Natural killer cell (primary cell): ENCODE results near the gene PAX6. TPM values are rescaled to one million over a fixed set of nuclear protein-coding genes. Genes with fewer than 3 reads are reported as not detected.

Experiments
- ATAC-seq, 3 donors: fragments of 150-1000 bp in 2 of 3; fragments of 200-7000 bp in 1 of 3; cut with Tn5 transposase; 1 replicate in 1 of 3; 2 replicates in 2 of 3; pipeline ENCODE4 v1.10.0; 2021; ENCODE audit warnings: mild to moderate bottlenecking in 2 of 3, moderate library complexity in 2 of 3
- DNase-seq, 2 donors: peaks; one replicate each; pipeline versions ENCODE4 v3.0.0 to v3.0.0-alpha.2; 2013 to 2021; ENCODE audit warnings: mixed read lengths in 1 of 2
- H3K27ac ChIP-seq: one replicate; pipeline ENCODE4 v1.5.1; 2013; ENCODE audit warnings: mild to moderate bottlenecking, low read length
- H3K27me3 ChIP-seq: one replicate; pipeline ENCODE4 v1.6.1; 2013; ENCODE audit warnings: low read length; ENCODE audit not compliant: control insufficient read depth, insufficient read depth
- H3K36me3 ChIP-seq: one replicate; pipeline ENCODE4 v1.6.1; 2013; ENCODE audit warnings: low read length; ENCODE audit not compliant: control insufficient read depth, insufficient read depth
- H3K4me1 ChIP-seq: one replicate; pipeline ENCODE4 v1.6.1; 2013; ENCODE audit warnings: low read length; ENCODE audit not compliant: control insufficient read depth, insufficient read depth
- H3K4me3 ChIP-seq: one replicate; pipeline ENCODE4 v1.5.1; 2013; ENCODE audit warnings: low read length
- H3K9me3 ChIP-seq: one replicate; pipeline ENCODE4 v1.6.1; 2013; ENCODE audit warnings: low read length; ENCODE audit not compliant: control insufficient read depth, insufficient read depth
- H3K27ac Mint-ChIP-seq, 2 donors: one replicate each; pipeline ENCODE4 v1.8.0; 2022; ENCODE audit warnings: mild to moderate bottlenecking in 2 of 2, mixed read lengths in 2 of 2, moderate library complexity in 1 of 2
- H3K27me3 Mint-ChIP-seq, 2 donors: one replicate each; pipeline ENCODE4 v1.8.0; 2022; ENCODE audit warnings: low read depth in 2 of 2, mixed read lengths in 2 of 2
- H3K36me3 Mint-ChIP-seq: one replicate; pipeline ENCODE4 v1.8.0; 2022; ENCODE audit warnings: mixed read lengths
- H3K4me1 Mint-ChIP-seq, 2 donors: one replicate each; pipeline ENCODE4 v1.8.0; 2022; ENCODE audit warnings: mixed read lengths in 2 of 2
- H3K4me3 Mint-ChIP-seq: one replicate; pipeline ENCODE4 v1.8.0; 2022; ENCODE audit warnings: mild to moderate bottlenecking, moderate library complexity, mixed read lengths
- H3K9me3 Mint-ChIP-seq, 2 donors: one replicate each; pipeline ENCODE4 v1.8.0; 2022; ENCODE audit warnings: mixed read lengths in 2 of 2
- CTCF ChIP-seq: fragments of 200-600 bp; IDR thresholded peaks from one replicate; pipeline ENCODE4 v1.8.0; 2022; ENCODE audit warnings: antibody characterized with exemption
- WGBS: methylation state at CpG from one replicate; pipeline ENCODE4 v1.1.7; 2013; ENCODE audit warnings: missing lambda C conversion rate; ENCODE audit not compliant: insufficient coverage; 5-methylcytosine and 5-hydroxymethylcytosine counted together
- intact Hi-C: fragments of 100-400 bp; cut with micrococcal nuclease; formaldehyde crosslinking; loops from one replicate; pipeline ENCODE4 v1.14.2; 2022
- total RNA-seq, 4 donors: library from RNA; stranded (reverse); fragments of 120-200 nt in 1 of 4; gene quantifications; one replicate each; pipeline versions ENCODE4 v1.2.3 to v1.2.4, GENCODE V29; 2013 to 2022

Gene PAX6
- total RNA-seq, 3 donors from 2014 or later (not counting 1 experiment from before 2014, with no cell fraction given), result not detected

GRCh38 chr11:31850365-31850764 is 39.2 kb upstream of the PAX6 start:
- H3K9me3 Mint-ChIP-seq, result no peaks in the 10 kb centered on the region
- no peak for ATAC-seq

DNA sequence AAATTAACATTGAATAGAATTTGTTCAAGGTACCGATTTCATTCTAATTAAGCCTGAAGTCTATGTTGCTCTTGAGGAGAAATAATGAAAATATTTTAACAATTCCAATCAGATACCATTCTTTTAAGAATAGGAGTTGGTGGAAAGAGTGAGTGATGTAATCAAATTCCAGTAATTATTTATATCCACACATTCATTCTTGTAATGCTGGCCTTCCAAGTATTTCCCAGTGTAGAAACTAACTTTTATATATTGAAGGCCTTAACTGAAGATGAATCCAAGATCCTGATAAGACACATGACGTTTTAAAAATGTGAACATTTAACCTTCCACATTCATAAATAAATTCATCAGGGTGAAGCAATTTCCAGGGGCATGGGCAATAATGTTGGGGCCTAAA is 36.6 kb upstream of the PAX6 start:
- 63% methylated on average over 1 of the region's 2 CpGs for WGBS
- ATAC-seq, result no peak

More at GRCh38 chr11:31850365-31850764, 39.2 kb upstream of the PAX6 start:
- Histone ChIP-seq H3K9me3 (no peaks in the 10 kb centered on the region), H3K27me3 (peaks cover 10% of the 10 kb centered on the region), H3K4me1 (no peaks in the 10 kb centered on the region), H3K27ac (no peak overlapping the region), H3K4me3 (no peak overlapping the region), H3K36me3 (no peaks in the 10 kb centered on the region)
- Mint-ChIP-seq H3K36me3 (no peaks in the 10 kb centered on the region), H3K4me1 (no peaks in the 10 kb centered on the region), H3K4me3 (no peak overlapping the region), H3K27me3 (peaks cover 21 to 47% of the 10 kb centered on the region in 2 donors), H3K27ac (no peak overlapping the region)
- 89% methylated on average over 4 of the region's 4 CpGs for WGBS
- TF ChIP-seq CTCF, result no peak
- DNase-seq, result no peak
- intact Hi-C loops, result no loop called here

DNA sequence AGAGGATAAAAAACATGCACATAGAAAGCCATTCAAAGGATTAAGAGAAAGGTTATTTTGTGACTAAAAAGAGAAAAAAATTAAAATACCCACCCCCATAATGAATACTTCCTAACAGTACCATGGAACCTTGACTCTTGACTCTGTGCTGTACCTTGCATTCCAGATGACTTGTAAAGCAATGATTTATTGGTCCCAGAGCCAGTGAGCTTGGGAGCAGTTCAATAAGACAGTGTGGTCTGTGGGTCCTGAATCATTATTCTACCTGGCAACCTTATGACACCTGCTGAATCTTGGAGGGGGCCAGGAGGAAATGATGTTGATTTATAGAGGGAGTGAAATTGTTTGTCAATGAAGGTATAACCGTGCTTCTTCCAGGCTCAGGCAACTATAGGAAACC is 34.2 kb upstream of the PAX6 start:
- no peak for ATAC-seq
- DNase-seq, result no peak
- H3K9me3 Mint-ChIP-seq, result no peaks in the 10 kb centered on the region
- H3K27me3 ChIP-seq, result peaks cover 14% of the 10 kb centered on the region
- no peaks in the 10 kb centered on the region for H3K36me3 ChIP-seq
- no peaks in the 10 kb centered on the region for H3K9me3 ChIP-seq
- H3K27ac Mint-ChIP-seq, result no peak overlapping the region
- TF ChIP-seq CTCF, result no peak
- no peaks in the 10 kb centered on the region for H3K4me1 ChIP-seq
- 82% methylated on average over 1 of the region's 1 CpG for WGBS
- no peak overlapping the region for H3K4me3 Mint-ChIP-seq
- H3K27ac ChIP-seq, result no peak overlapping the region
- no peak overlapping the region for H3K4me3 ChIP-seq
- H3K27me3 Mint-ChIP-seq, result peaks cover 21 to 51% of the 10 kb centered on the region in 2 donors
- intact Hi-C loops, result no loop called here
- no peaks in the 10 kb centered on the region for H3K4me1 Mint-ChIP-seq
- H3K36me3 Mint-ChIP-seq, result no peaks in the 10 kb centered on the region

More for the DNA sequence above, 36.6 kb upstream of the PAX6 start:
- Histone ChIP-seq H3K27ac (no peak overlapping the region), H3K9me3 (no peaks in the 10 kb centered on the region), H3K4me3 (no peak overlapping the region), H3K4me1 (no peaks in the 10 kb centered on the region), H3K36me3 (no peaks in the 10 kb centered on the region), H3K27me3 (peaks cover 10% of the 10 kb centered on the region)
- H3K36me3 Mint-ChIP-seq, result no peaks in the 10 kb centered on the region
- peaks cover 21 to 47% of the 10 kb centered on the region in 2 donors for H3K27me3 Mint-ChIP-seq
- no peak overlapping the region for H3K27ac Mint-ChIP-seq
- no peaks in the 10 kb centered on the region for H3K4me1 Mint-ChIP-seq
- H3K9me3 Mint-ChIP-seq, result no peaks in the 10 kb centered on the region
- H3K4me3 Mint-ChIP-seq, result no peak overlapping the region
- intact Hi-C loops, result no loop called here
- DNase-seq, result no peak
- TF ChIP-seq CTCF, result no peak

GRCh38 chr11:31844351-31844750 is 33.2 kb upstream of the PAX6 start:
- intact Hi-C loops, result no loop called here

More at GRCh38 chr11:31844351-31844750, 33.2 kb upstream of the PAX6 start:
- Mint-ChIP-seq H3K36me3 (no peaks in the 10 kb centered on the region), H3K4me1 (no peaks in the 10 kb centered on the region), H3K27ac (no peak overlapping the region), H3K9me3 (no peaks in the 10 kb centered on the region), H3K27me3 (peaks cover 27 to 55% of the 10 kb centered on the region in 2 donors), H3K4me3 (no peak overlapping the region)
- Histone ChIP-seq H3K4me1 (no peaks in the 10 kb centered on the region), H3K27me3 (peaks cover 15% of the 10 kb centered on the region), H3K36me3 (no peaks in the 10 kb centered on the region), H3K9me3 (no peaks in the 10 kb centered on the region), H3K4me3 (no peak overlapping the region), H3K27ac (no peak overlapping the region)
- no peak for DNase-seq
- no peak for TF ChIP-seq CTCF
- WGBS, result 69% methylated on average over 5 of the region's 6 CpGs
- no peak for ATAC-seq
